RWPE2 (cell line): Measurements from ENCODE around the gene ZNF710.

ENCODE experiments used
- ATAC-seq: fragments of 200-7000 bp; cut with Tn5 transposase; 3 replicates; pipeline ENCODE4 v1.9.1; 2021; ENCODE audit warnings: low read depth
- DNase-seq: peaks from one replicate; pipeline ENCODE4 v3.0.0-alpha.2; 2020; ENCODE audit warnings: low spot score
- H3K27ac ChIP-seq: fragments of 450-650 bp; 2 replicates; pipeline ENCODE4 v1.5.1; 2017; ENCODE audit warnings: mild to moderate bottlenecking; ENCODE audit not compliant: poor library complexity, severe bottlenecking
- H3K27me3 ChIP-seq: fragments of 250-450 bp; sonication (Bioruptor Pico); 2 replicates; pipeline ENCODE4 v1.5.1; 2021; ENCODE audit warnings: mild to moderate bottlenecking, moderate library complexity; ENCODE audit not compliant: insufficient read depth, poor library complexity, severe bottlenecking
- H3K36me3 ChIP-seq: fragments of 250-450 bp; sonication (Bioruptor Pico); 2 replicates; pipeline ENCODE4 v1.5.1; 2020; ENCODE audit warnings: low read depth, mild to moderate bottlenecking, moderate library complexity
- H3K4me1 ChIP-seq: fragments of 250-450 bp; sonication (Bioruptor Pico); 2 replicates; pipeline ENCODE4 v1.5.1; 2021; ENCODE audit warnings: mild to moderate bottlenecking, moderate library complexity; ENCODE audit not compliant: insufficient read depth, poor library complexity, severe bottlenecking
- H3K4me3 ChIP-seq: fragments of 250-450 bp; sonication (Bioruptor Pico); 2 replicates; pipeline ENCODE4 v1.5.1; 2021; ENCODE audit warnings: mild to moderate bottlenecking, moderate library complexity; ENCODE audit not compliant: severe bottlenecking
- H3K9me3 ChIP-seq: fragments of 250-450 bp; sonication (Bioruptor Pico); 2 replicates; pipeline ENCODE4 v1.5.1; 2021; ENCODE audit warnings: mild to moderate bottlenecking, moderate library complexity; ENCODE audit not compliant: severe bottlenecking
- CTCF ChIP-seq: fragments of 450-650 bp; IDR thresholded peaks from one replicate; pipeline ENCODE4 v1.5.1; 2017; ENCODE audit warnings: mild to moderate bottlenecking, moderate library complexity; ENCODE audit not compliant: poor library complexity, severe bottlenecking

ZNF710 gene

GRCh38 chr15:90060797-90061196 is 59.7 kb downstream of the ZNF710 start:
- peak overlapping the region; percentile 69 for H3K27ac ChIP-seq
- ATAC-seq (no peak), DNase-seq (no peak)
- no peaks in the 10 kb centered on the region for H3K27me3 ChIP-seq
- H3K4me3 ChIP-seq, result no peak overlapping the region
- no peaks in the 10 kb centered on the region for H3K9me3 ChIP-seq
- no peaks in the 10 kb centered on the region for H3K36me3 ChIP-seq
- H3K4me1 ChIP-seq, result peaks cover 32% of the 10 kb centered on the region
- no peak for TF ChIP-seq CTCF

- Histone ChIP-seq H3K4me1 (peaks cover 32% of the 10 kb centered on the region), H3K27ac (peak overlapping the region; percentile 69), H3K4me3 (no peak overlapping the region), H3K36me3 (no peaks in the 10 kb centered on the region), H3K27me3 (no peaks in the 10 kb centered on the region), H3K9me3 (no peaks in the 10 kb centered on the region)
- ATAC-seq (peak; percentile 48), DNase-seq (peak; percentile 92)
- TF ChIP-seq CTCF, result no peak
These were observed 60.9 kb downstream of the ZNF710 start for GRCh38 chr15:90062023-90062442.

- peak; percentile 98 for DNase-seq
These were observed 61.4 kb downstream of the ZNF710 start for GRCh38 chr15:90062462-90062932.

GRCh38 chr15:90062973-90063769 is 62.0 kb downstream of the ZNF710 start:
- no peak for ATAC-seq
- H3K4me3 ChIP-seq, result no peak overlapping the region
- peaks cover 3% of the 10 kb centered on the region for H3K36me3 ChIP-seq
- peak overlapping the region; percentile 69 for H3K27ac ChIP-seq
- peaks cover 32% of the 10 kb centered on the region for H3K4me1 ChIP-seq
- no peaks in the 10 kb centered on the region for H3K27me3 ChIP-seq
- no peaks in the 10 kb centered on the region for H3K9me3 ChIP-seq
- TF ChIP-seq CTCF, result no peak
- DNase-seq, result no peak

More at GRCh38 chr15:90062462-90062932, 61.4 kb downstream of the ZNF710 start:
- Histone ChIP-seq H3K4me3 (no peak overlapping the region), H3K9me3 (no peaks in the 10 kb centered on the region), H3K4me1 (peaks cover 32% of the 10 kb centered on the region), H3K27me3 (no peaks in the 10 kb centered on the region), H3K36me3 (no peaks in the 10 kb centered on the region), H3K27ac (peak overlapping the region; percentile 69)
- TF ChIP-seq CTCF, result no peak
- ATAC-seq, result peak; percentile 83

- Histone ChIP-seq H3K4me1 (peaks cover 32% of the 10 kb centered on the region), H3K9me3 (no peaks in the 10 kb centered on the region), H3K36me3 (peaks cover 9% of the 10 kb centered on the region), H3K4me3 (no peak overlapping the region), H3K27me3 (no peaks in the 10 kb centered on the region), H3K27ac (peak overlapping the region; percentile 69)
- ATAC-seq (no peak), DNase-seq (no peak)
- no peak for TF ChIP-seq CTCF
These were observed 62.7 kb downstream of the ZNF710 start for GRCh38 chr15:90063770-90064247.
